CD4-positive, alpha-beta T cell treated with Interleukin-4 for 1 hour (primary cell): Measurements from ENCODE around the gene BEND7.
A peak's percentile ranks its signal among the peaks of the same experiment; 100 is the strongest.

Experiments
- DNase-seq, 2 donors: peaks; one replicate each; pipeline ENCODE4 v3.0.0-alpha.2; 2020 to 2022

Gene BEND7

GRCh38 chr10:13520194-13520593 lies 8.6 kb downstream of the BEND7 start:
- no peak for DNase-seq

- no peak for DNase-seq
Measured at GRCh38 chr10:13518076-13518692, 10.6 kb downstream of the BEND7 start.

- DNase-seq, result no peak
Measured at GRCh38 chr10:13517675-13518074, 11.1 kb downstream of the BEND7 start.

- DNase-seq, result no peak
Measured at GRCh38 chr10:13516176-13516575, 12.6 kb downstream of the BEND7 start.

GRCh38 chr10:13515467-13515866 lies 13.3 kb downstream of the BEND7 start:
- DNase-seq, result no peak

- DNase-seq, result no peak
Measured at GRCh38 chr10:13514296-13514695, 14.5 kb downstream of the BEND7 start.

- no peak for DNase-seq
Measured at GRCh38 chr10:13512564-13512963, 16.2 kb downstream of the BEND7 start.

- DNase-seq, result no peak
Measured at GRCh38 chr10:13511409-13511808, 17.4 kb downstream of the BEND7 start.

- DNase-seq, result no peak
Measured at GRCh38 chr10:13505052-13505680, 23.6 kb downstream of the BEND7 start.

GRCh38 chr10:13503745-13504463 lies 24.9 kb downstream of the BEND7 start:
- DNase-seq, result no peak

GRCh38 chr10:13502380-13502779 lies 26.4 kb downstream of the BEND7 start:
- DNase-seq, result no peak

- DNase-seq, result no peak
Measured at GRCh38 chr10:13500201-13500600, 28.6 kb downstream of the BEND7 start.

GRCh38 chr10:13499150-13499549 lies 29.7 kb downstream of the BEND7 start:
- no peak for DNase-seq

GRCh38 chr10:13496931-13497330 lies 31.9 kb downstream of the BEND7 start:
- no peak for DNase-seq

- no peak for DNase-seq
Measured at GRCh38 chr10:13496164-13496563, 32.6 kb downstream of the BEND7 start.

- no peak for DNase-seq
Measured at GRCh38 chr10:13492493-13493180, 36.2 kb downstream of the BEND7 start.

- DNase-seq, result no peak
Measured at GRCh38 chr10:13491747-13492360, 37.0 kb downstream of the BEND7 start.

GRCh38 chr10:13490503-13490902 lies 38.3 kb downstream of the BEND7 start:
- DNase-seq, result no peak

- DNase-seq, result no peak
Measured at GRCh38 chr10:13489035-13489599, 39.7 kb downstream of the BEND7 start.

GRCh38 chr10:13485623-13486022 lies 43.2 kb downstream of the BEND7 start:
- DNase-seq, result no peak

- peak in 1 of 2 donors; percentile 31 for DNase-seq
Measured at GRCh38 chr10:13483951-13484350, 44.9 kb downstream of the BEND7 start.

GRCh38 chr10:13483073-13483472 lies 45.7 kb downstream of the BEND7 start:
- no peak for DNase-seq

GRCh38 chr10:13481690-13482089 lies 47.1 kb downstream of the BEND7 start:
- no peak for DNase-seq
